HCEC 1CT (cell line): Measurements from ENCODE around the gene CWF19L2.

ENCODE experiments used
- DNase-seq: peaks from one replicate; pipeline ENCODE4 v3.0.0-alpha.2; 2017

Gene CWF19L2

GRCh38 chr11:107282195-107282594 lies 175.4 kb downstream of the CWF19L2 start:
- DNase-seq: no peak
